IMR-90 (cell line): ENCODE measurements around the gene TYRO3. TPM values are rescaled to one million over a fixed set of nuclear protein-coding genes. Genes with fewer than 3 reads are reported as not detected.

ENCODE experiments used
- ATAC-seq: fragments of 200-7000 bp; cut with Tn5 transposase; 2 replicates; pipeline ENCODE4 v1.9.1; 2020; ENCODE audit warnings: low read depth, mild to moderate bottlenecking, moderate library complexity
- BruUV-seq: library from RNA; stranded (reverse); fragments of 400-500 nt; replicated peaks from 2 replicates; lab custom pipeline; 2021; lab: Mats Ljungman, UMichigan
- CTCF ChIA-PET: fragments of 300-600 bp; formaldehyde crosslinking; extraction: SDS; loops from one replicate; lab custom pipeline; 2021; ENCODE audit warnings: antibody characterized with exemption; lab: Yijun Ruan, JAX
- POLR2A ChIA-PET: fragments of 300-600 bp; sonication (Branson Sonifier 250); formaldehyde crosslinking; loops from one replicate; lab custom pipeline; 2022; ENCODE audit warnings: antibody characterized with exemption; ENCODE audit not compliant: unreplicated experiment; lab: Charles Lee
- DNase-seq: peaks from one replicate; pipeline ENCODE4 v3.0.0; 2013
- H2AFZ ChIP-seq: replicated peaks from 2 replicates; pipeline ENCODE3; 2013; ENCODE audit warnings: low read length, mild to moderate bottlenecking; ENCODE audit not compliant: poor library complexity
- H2AK5ac ChIP-seq: 2 replicates; pipeline ENCODE4 v1.6.1; 2013; ENCODE audit warnings: low read depth, low read length, inconsistent platforms
- H2AK9ac ChIP-seq: replicated peaks from 2 replicates; pipeline ENCODE3; 2013; ENCODE audit warnings: mild to moderate bottlenecking, low read depth, low read length, moderate library complexity; ENCODE audit not compliant: poor library complexity
- H2BK120ac ChIP-seq: 2 replicates; pipeline ENCODE4 v1.6.1; 2013; ENCODE audit warnings: low read depth, low read length, inconsistent platforms
- H2BK15ac ChIP-seq: 3 replicates; pipeline ENCODE4 v1.6.1; 2013; ENCODE audit warnings: low read depth, low read length, inconsistent platforms
- H2BK20ac ChIP-seq: 2 replicates; pipeline ENCODE4 v1.6.1; 2013; ENCODE audit warnings: low read depth, mild to moderate bottlenecking, inconsistent platforms, low read length, moderate library complexity
- H2BK5ac ChIP-seq: 2 replicates; pipeline ENCODE4 v1.6.1; 2013; ENCODE audit warnings: mild to moderate bottlenecking, low read depth, low read length, inconsistent platforms; ENCODE audit not compliant: poor library complexity, severe bottlenecking
- H3K14ac ChIP-seq: replicated peaks from 2 replicates; pipeline ENCODE4 v1.6.1; 2013; ENCODE audit warnings: low read depth, low read length, inconsistent platforms
- H3K18ac ChIP-seq: 2 replicates; pipeline ENCODE4 v1.6.1; 2013; ENCODE audit warnings: low read depth, low read length, control low read depth
- H3K23ac ChIP-seq: 2 replicates; pipeline ENCODE4 v1.6.1; 2013; ENCODE audit warnings: low read depth, low read length, inconsistent platforms
- H3K27ac ChIP-seq: 2 replicates; pipeline ENCODE4 v1.5.1; 2013; ENCODE audit warnings: mild to moderate bottlenecking, control low read depth, low read length; ENCODE audit not compliant: insufficient read depth
- H3K27me3 ChIP-seq: 2 replicates; pipeline ENCODE4 v1.6.1; 2013; ENCODE audit warnings: low read length; ENCODE audit not compliant: control insufficient read depth, insufficient read depth
- H3K36me3 ChIP-seq: 2 replicates; pipeline ENCODE4 v1.6.1; 2013; ENCODE audit warnings: low read length, mixed read lengths; ENCODE audit not compliant: control insufficient read depth, insufficient read depth
- H3K4ac ChIP-seq: 2 replicates; pipeline ENCODE4 v1.6.1; 2013; ENCODE audit warnings: low read depth, low read length, inconsistent platforms
- H3K4me1 ChIP-seq: 2 replicates; pipeline ENCODE4 v1.6.1; 2013; ENCODE audit warnings: low read length, mixed read lengths; ENCODE audit not compliant: control insufficient read depth, insufficient read depth
- H3K4me2 ChIP-seq: 2 replicates; pipeline ENCODE4 v1.6.1; 2013; ENCODE audit warnings: low read depth, mild to moderate bottlenecking, control low read depth, low read length, moderate library complexity
- H3K4me3 ChIP-seq: 2 replicates; pipeline ENCODE4 v1.5.1; 2013; ENCODE audit warnings: low read depth, mild to moderate bottlenecking, control low read depth, low read length, moderate library complexity; ENCODE audit not compliant: insufficient read depth
- H3K56ac ChIP-seq: 2 replicates; pipeline ENCODE4 v1.6.1; 2013; ENCODE audit warnings: low read length, inconsistent platforms; ENCODE audit not compliant: insufficient read depth; ENCODE audit errors: extremely low read depth
- H3K79me1 ChIP-seq, 2 experiments: 2 replicates each; pipeline ENCODE4 v1.6.1; 2013; ENCODE audit warnings: low read length in 2 of 2, inconsistent platforms in 1 of 2, low read depth in 1 of 2
- H3K9ac ChIP-seq: 2 replicates; pipeline ENCODE4 v1.6.1; 2013; ENCODE audit warnings: low read depth, low read length, control low read depth
- H3K9me1 ChIP-seq: 2 replicates; pipeline ENCODE4 v1.6.1; 2013; ENCODE audit warnings: low read length, inconsistent platforms; ENCODE audit not compliant: insufficient read depth
- H3K9me3 ChIP-seq: 2 replicates; pipeline ENCODE4 v1.6.1; 2013; ENCODE audit warnings: low read length; ENCODE audit not compliant: control insufficient read depth, insufficient read depth
- H4K20me1 ChIP-seq: 2 replicates; pipeline ENCODE4 v1.6.1; 2013; ENCODE audit warnings: low read length, inconsistent platforms; ENCODE audit not compliant: insufficient read depth
- H4K5ac ChIP-seq: 2 replicates; pipeline ENCODE4 v1.6.1; 2013; ENCODE audit warnings: mild to moderate bottlenecking, low read depth, low read length, control low read depth
- H4K8ac ChIP-seq, 2 experiments: 2 replicates each; pipeline ENCODE4 v1.6.1; 2013; ENCODE audit warnings: low read depth in 2 of 2, low read length in 2 of 2, control low read depth in 1 of 2, inconsistent platforms in 1 of 2
- H4K91ac ChIP-seq: 2 replicates; pipeline ENCODE4 v1.6.1; 2013; ENCODE audit warnings: low read depth, low read length, inconsistent platforms; ENCODE audit not compliant: insufficient read depth
- BHLHE40 ChIP-seq: fragments of 150-350 bp; IDR thresholded peaks from 2 replicates; pipeline ENCODE4 v1.6.1; 2016; ENCODE audit warnings: mild to moderate bottlenecking, low read depth, low read length
- FOS ChIP-seq: fragments of 150-350 bp; IDR thresholded peaks from 2 replicates; pipeline ENCODE4 v1.6.1; 2016; ENCODE audit warnings: low read depth, low read length
- MAZ ChIP-seq: IDR thresholded peaks from 2 replicates; pipeline ENCODE4 v1.6.1; 2012; ENCODE audit warnings: low read depth, mild to moderate bottlenecking, low read length, improper control_type of control experiment, moderate library complexity, borderline replicate concordance
- MXI1 ChIP-seq: IDR thresholded peaks from 2 replicates; pipeline ENCODE4 v1.6.1; 2012; ENCODE audit warnings: low read depth, mild to moderate bottlenecking, low read length, moderate library complexity, borderline replicate concordance
- NFE2L2 ChIP-seq: fragments of 150-350 bp; IDR thresholded peaks from 2 replicates; pipeline ENCODE4 v1.6.1; 2016; ENCODE audit warnings: low read depth, mild to moderate bottlenecking, low read length
- RAD21 ChIP-seq: IDR thresholded peaks from 2 replicates; pipeline ENCODE4 v1.6.1; 2012; ENCODE audit warnings: low read length, improper control_type of control experiment
- RCOR1 ChIP-seq: IDR thresholded peaks from 2 replicates; pipeline ENCODE4 v1.6.1; 2012; ENCODE audit warnings: mild to moderate bottlenecking, low read length, improper control_type of control experiment; ENCODE audit not compliant: insufficient replicate concordance
- RFX5 ChIP-seq: IDR thresholded peaks from 2 replicates; pipeline ENCODE4 v1.8.0; 2012; ENCODE audit warnings: low read depth, mild to moderate bottlenecking, low read length, moderate library complexity
- SMC3 ChIP-seq: fragments of 150-350 bp; IDR thresholded peaks from 2 replicates; pipeline ENCODE4 v1.6.1; 2016; ENCODE audit warnings: low read depth, mild to moderate bottlenecking, antibody characterized with exemption, low read length, moderate library complexity
- USF2 ChIP-seq: fragments of 150-350 bp; IDR thresholded peaks from 2 replicates; pipeline ENCODE4 v1.6.1; 2017; ENCODE audit warnings: mild to moderate bottlenecking, antibody characterized with exemption, low read length, low read depth
- WGBS, 2 experiments: methylation state at CpG; one replicate each; pipeline versions ENCODE4 v1.1.5 to v1.1.7; 2013; ENCODE audit warnings: missing lambda C conversion rate in 2 of 2; ENCODE audit not compliant: insufficient read length in 1 of 2; ENCODE audit errors: extremely low coverage in 2 of 2; 5-methylcytosine and 5-hydroxymethylcytosine counted together
- dilution Hi-C: fragments of 300-500 bp; cut with HindIII; formaldehyde crosslinking; loops from one replicate; pipeline ENCODE4 v1.14.3; 2018; ENCODE audit warnings: low sequenced_read_pairs; ENCODE audit not compliant: unreplicated experiment
- in situ Hi-C: fragments of 300-500 bp; cut with MboI; formaldehyde crosslinking; loops from 3 replicates; pipeline ENCODE4 v1.14.3; 2019; ENCODE audit warnings: low sequenced_read_pairs, inconsistent platforms, mixed read lengths
- intact Hi-C: fragments of 100-400 bp; cut with micrococcal nuclease; formaldehyde crosslinking; loops from 2 replicates; pipeline ENCODE4 v1.10.0; 2022
- polyA plus RNA-seq, 3 experiments: library from polyadenylated mRNA; depleted of rRNA; stranded (reverse); fragments of >200 nt; gene quantifications; 2 replicates each; pipeline ENCODE4 v1.2.3, GENCODE V29; 2012; ENCODE audit warnings: low replicate concordance in 1 of 3
- total RNA-seq: library from RNA; depleted of rRNA; stranded (reverse); fragments of >200 nt; gene quantifications from 2 replicates; pipeline ENCODE4 v1.2.3, GENCODE V29; 2012
- TF ChIP-seq, protein P1 (sequence below): conservative IDR thresholded peaks from 2 replicates; pipeline ENCODE4 v1.5.1; 2012; ENCODE audit warnings: mild to moderate bottlenecking, low read depth, low read length, improper control_type of control experiment

TYRO3 gene
- total and polyA plus RNA-seq, 2 of the 4 experiments (the other 2 are of a cell fraction), result 11.5 to 18.4 TPM

DNA sequence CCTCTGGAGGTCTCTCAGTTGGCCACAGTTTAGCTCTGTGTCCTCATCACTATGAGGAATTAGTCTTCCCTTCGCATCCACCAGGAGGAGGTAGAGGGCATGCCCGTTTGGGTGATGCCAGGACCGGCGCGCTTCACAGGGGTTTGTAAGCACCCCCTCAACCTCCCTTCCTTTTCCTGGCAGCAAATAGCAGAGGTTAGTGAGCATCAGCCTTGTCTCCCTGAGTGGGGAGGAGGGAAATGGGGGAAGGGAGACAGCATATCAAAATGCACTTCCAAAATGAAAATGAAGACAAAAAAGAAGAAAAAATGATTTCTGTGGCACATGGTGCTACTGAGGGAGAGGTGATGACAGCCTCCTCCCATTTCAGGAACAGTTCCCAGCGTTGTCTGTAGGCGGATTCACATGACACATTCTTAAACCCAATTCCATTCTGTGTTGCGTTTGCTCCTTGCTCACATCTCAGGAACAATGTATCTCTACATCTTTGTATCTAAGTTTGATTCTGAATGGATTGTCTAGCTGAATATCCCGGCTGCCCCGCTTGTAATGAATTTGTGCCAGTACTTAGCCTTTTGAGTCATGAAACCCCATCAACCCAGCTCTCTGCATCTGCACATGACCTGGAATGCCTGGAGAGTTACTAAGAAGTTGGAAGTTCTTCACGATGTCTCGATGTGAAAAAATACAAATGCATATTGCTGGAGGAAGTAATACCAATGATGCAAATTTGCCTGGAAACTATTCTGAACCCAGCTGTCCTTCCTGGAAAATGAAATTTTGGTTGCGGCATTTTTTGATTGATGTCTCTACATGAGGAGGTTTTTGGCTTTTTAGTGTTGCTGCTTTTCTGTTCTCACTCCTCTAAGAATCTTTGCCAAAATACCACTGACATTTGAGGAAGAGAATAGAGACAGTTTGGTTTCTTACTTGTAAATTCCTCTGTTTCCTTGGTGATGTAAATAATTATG is 45.2 kb downstream of the TYRO3 start:
- ChIA-PET POLR2A (no interaction called here), CTCF (interaction anchor here (0.6 to 1.9 kb wide), 14 partner anchors 10 to 291 kb away, joined by 3 to 9 read pairs (median 3); partner anchors contain the start of genes MAPKBP1 and MGA)
- in situ Hi-C loops, result no loop called here
- Histone ChIP-seq H3K14ac (no peak overlapping the region), H3K9me3 (no peaks in the 10 kb centered on the region), H4K20me1 (no peaks in the 10 kb centered on the region), H2AFZ (peak overlapping the region; percentile 86), H3K18ac (no peak overlapping the region; the same call in 1 of the 2 replicates), H2BK120ac (peak overlapping the region; percentile 57; the same call in 1 of the 2 replicates), H3K27ac (no peak overlapping the region), H3K56ac (peak overlapping the region; percentile 19), H3K4ac (peak overlapping the region; percentile 32; the same call in 1 of the 2 replicates), H4K5ac (no peak overlapping the region), H3K4me2 (peak overlapping the region; percentile 90), H2BK5ac (peak overlapping the region; percentile 30), H3K36me3 (no peaks in the 10 kb centered on the region), H3K27me3 (no peaks in the 10 kb centered on the region), H4K91ac (no peak overlapping the region), H3K23ac (peak overlapping the region; percentile 37; the same call in 1 of the 2 replicates), H2AK5ac (no peak overlapping the region), H3K9me1 (peaks cover 13% of the 10 kb centered on the region), H2BK20ac (peak overlapping the region; percentile 62; the same call in 1 of the 2 replicates), H2BK15ac (peak overlapping the region; percentile 5; the same call in 1 of the 3 replicates), H3K79me1 (no peaks in the 10 kb centered on the region), H3K4me1 (peaks cover 6% of the 10 kb centered on the region), H4K8ac (peak overlapping the region in 1 of 2 experiments; percentile 62; a peak in 2 of 4 replicates), H3K4me3 (peak overlapping the region; percentile 31; the same call in 1 of the 2 replicates), H3K9ac (no peak overlapping the region), H2AK9ac (peak overlapping the region; percentile 43)
- no TSS peak for BruUV-seq
- intact Hi-C loops, result loop anchor here (1.0 to 10.0 kb wide), 4 partner anchors 47 to 207 kb away; partner anchors contain the start of genes MAPKBP1 and TYRO3
- peak; percentile 84 for ATAC-seq
- dilution Hi-C loops, result no loop called here
- no CpG with 5 or more reads among the region's 13 CpGs for WGBS, 2 experiments
- DNase-seq, result peak; percentile 91
- TF ChIP-seq MAZ (0 out of 2 replicates have a peak, but pooled peaks have one; percentile 12), RFX5 (no peak), FOS (peak; percentile 40; the same call in 1 of the 2 replicates), BHLHE40 (peak; percentile 97), USF2 (peak; percentile 47; the same call in 1 of the 2 replicates), RAD21 (peak; percentile 71), MXI1 (peak; percentile 71; the same call in 1 of the 2 replicates), RCOR1 (no peak), NFE2L2 (no peak), SMC3 (peak; percentile 81)
- TF ChIP-seq, protein P1, sequence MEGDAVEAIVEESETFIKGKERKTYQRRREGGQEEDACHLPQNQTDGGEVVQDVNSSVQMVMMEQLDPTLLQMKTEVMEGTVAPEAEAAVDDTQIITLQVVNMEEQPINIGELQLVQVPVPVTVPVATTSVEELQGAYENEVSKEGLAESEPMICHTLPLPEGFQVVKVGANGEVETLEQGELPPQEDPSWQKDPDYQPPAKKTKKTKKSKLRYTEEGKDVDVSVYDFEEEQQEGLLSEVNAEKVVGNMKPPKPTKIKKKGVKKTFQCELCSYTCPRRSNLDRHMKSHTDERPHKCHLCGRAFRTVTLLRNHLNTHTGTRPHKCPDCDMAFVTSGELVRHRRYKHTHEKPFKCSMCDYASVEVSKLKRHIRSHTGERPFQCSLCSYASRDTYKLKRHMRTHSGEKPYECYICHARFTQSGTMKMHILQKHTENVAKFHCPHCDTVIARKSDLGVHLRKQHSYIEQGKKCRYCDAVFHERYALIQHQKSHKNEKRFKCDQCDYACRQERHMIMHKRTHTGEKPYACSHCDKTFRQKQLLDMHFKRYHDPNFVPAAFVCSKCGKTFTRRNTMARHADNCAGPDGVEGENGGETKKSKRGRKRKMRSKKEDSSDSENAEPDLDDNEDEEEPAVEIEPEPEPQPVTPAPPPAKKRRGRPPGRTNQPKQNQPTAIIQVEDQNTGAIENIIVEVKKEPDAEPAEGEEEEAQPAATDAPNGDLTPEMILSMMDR, result peak; percentile 73
